HG03342 (cell line): ENCODE measurements around the gene PSEN1.

ENCODE experiments used
- ATAC-seq: cut with Tn5 transposase; IDR thresholded peaks from one replicate; pipeline ENCODE4 v1.9.1; 2021; ENCODE audit warnings: mild to moderate bottlenecking, moderate library complexity; ENCODE audit not compliant: unreplicated experiment

PSEN1 gene

GRCh38 chr14:73238424-73238852 is 102.1 kb downstream of the PSEN1 start:
- ATAC-seq = no peak

GRCh38 chr14:73238941-73239340 is 102.6 kb downstream of the PSEN1 start:
- no peak for ATAC-seq

- ATAC-seq = no peak
Measured at GRCh38 chr14:73239393-73240241, 103.3 kb downstream of the PSEN1 start.

GRCh38 chr14:73240816-73241480 is 104.6 kb downstream of the PSEN1 start:
- ATAC-seq = no peak

GRCh38 chr14:73241481-73242165 is 105.3 kb downstream of the PSEN1 start:
- ATAC-seq = no peak

- no peak for ATAC-seq
Measured at GRCh38 chr14:73242357-73242901, 106.1 kb downstream of the PSEN1 start.

GRCh38 chr14:73243341-73243740 is 107.0 kb downstream of the PSEN1 start:
- ATAC-seq = no peak

GRCh38 chr14:73243748-73244147 is 107.4 kb downstream of the PSEN1 start:
- ATAC-seq = no peak

GRCh38 chr14:73244541-73245290 is 108.4 kb downstream of the PSEN1 start:
- no peak for ATAC-seq

- peak; percentile 36 for ATAC-seq
Measured at GRCh38 chr14:73245480-73246325, 109.4 kb downstream of the PSEN1 start.

GRCh38 chr14:73246387-73247150 is 110.3 kb downstream of the PSEN1 start:
- no peak for ATAC-seq

GRCh38 chr14:73248108-73248868 is 112.0 kb downstream of the PSEN1 start:
- peak; percentile 56 for ATAC-seq

- ATAC-seq = no peak
Measured at GRCh38 chr14:73249108-73249507, 112.8 kb downstream of the PSEN1 start.

GRCh38 chr14:73249564-73250316 is 113.4 kb downstream of the PSEN1 start:
- ATAC-seq = no peak

- no peak for ATAC-seq
Measured at GRCh38 chr14:73250317-73250713, 114.0 kb downstream of the PSEN1 start.

GRCh38 chr14:73250781-73251500 is 114.6 kb downstream of the PSEN1 start:
- ATAC-seq = no peak
